ENCODE results near the gene NDUFS6.

Gene NDUFS6

DNA sequence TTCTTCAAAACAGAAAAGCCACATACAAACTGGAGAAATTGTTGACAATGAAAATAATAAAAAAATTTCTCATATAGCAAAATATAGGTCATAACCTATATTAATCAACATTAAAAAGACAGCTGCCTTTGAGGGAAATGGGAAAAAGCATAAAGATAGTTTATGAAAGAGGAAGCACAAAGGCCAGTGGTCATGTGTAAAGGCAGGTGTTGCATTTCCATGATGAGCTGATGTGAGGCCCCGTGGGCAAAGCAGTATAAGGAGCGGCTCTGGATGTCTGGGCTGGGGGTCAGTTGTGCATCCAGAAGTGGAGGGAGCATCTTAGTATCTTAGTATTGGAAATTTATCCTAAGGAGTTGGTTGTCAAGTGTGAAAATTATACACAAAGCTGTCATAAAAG lies 18.3 kb downstream of the NDUFS6 start:
- no peak for DNase-seq (ENCODE audit: low read depth)
- H3K4me3 ChIP-seq (ENCODE audit: low read length): no peak overlapping the region
- TF ChIP-seq, protein P1, sequence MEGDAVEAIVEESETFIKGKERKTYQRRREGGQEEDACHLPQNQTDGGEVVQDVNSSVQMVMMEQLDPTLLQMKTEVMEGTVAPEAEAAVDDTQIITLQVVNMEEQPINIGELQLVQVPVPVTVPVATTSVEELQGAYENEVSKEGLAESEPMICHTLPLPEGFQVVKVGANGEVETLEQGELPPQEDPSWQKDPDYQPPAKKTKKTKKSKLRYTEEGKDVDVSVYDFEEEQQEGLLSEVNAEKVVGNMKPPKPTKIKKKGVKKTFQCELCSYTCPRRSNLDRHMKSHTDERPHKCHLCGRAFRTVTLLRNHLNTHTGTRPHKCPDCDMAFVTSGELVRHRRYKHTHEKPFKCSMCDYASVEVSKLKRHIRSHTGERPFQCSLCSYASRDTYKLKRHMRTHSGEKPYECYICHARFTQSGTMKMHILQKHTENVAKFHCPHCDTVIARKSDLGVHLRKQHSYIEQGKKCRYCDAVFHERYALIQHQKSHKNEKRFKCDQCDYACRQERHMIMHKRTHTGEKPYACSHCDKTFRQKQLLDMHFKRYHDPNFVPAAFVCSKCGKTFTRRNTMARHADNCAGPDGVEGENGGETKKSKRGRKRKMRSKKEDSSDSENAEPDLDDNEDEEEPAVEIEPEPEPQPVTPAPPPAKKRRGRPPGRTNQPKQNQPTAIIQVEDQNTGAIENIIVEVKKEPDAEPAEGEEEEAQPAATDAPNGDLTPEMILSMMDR (conservative IDR thresholded peaks at IDR 0.05; ENCODE audit: low read depth, low read length): no peak

DNA sequence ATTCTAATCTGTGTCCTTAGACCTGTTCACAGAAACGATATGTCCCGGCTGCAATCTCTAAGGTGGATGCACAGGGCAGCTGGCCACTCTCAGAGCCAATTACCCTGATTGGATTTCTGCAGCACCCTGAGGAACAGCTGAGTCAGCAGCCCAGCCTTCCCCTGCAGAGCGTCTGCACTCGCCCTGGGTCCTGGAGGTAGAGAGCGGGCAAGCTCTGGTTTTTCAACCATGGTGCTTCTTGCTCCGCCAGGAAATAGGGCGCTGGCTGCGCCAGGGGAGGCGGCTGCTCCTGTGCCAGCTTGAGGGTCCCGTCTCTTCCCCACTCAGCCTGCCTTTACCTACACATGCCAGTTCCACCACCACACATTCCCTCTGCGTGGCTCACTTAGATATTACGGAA lies 19.2 kb downstream of the NDUFS6 start:
- TF ChIP-seq, protein P1 (conservative IDR thresholded peaks at IDR 0.05; ENCODE audit: low read depth, low read length): no peak
- no peak for DNase-seq (ENCODE audit: low read depth)
- no peak overlapping the region for H3K4me3 ChIP-seq (ENCODE audit: low read length)

DNA sequence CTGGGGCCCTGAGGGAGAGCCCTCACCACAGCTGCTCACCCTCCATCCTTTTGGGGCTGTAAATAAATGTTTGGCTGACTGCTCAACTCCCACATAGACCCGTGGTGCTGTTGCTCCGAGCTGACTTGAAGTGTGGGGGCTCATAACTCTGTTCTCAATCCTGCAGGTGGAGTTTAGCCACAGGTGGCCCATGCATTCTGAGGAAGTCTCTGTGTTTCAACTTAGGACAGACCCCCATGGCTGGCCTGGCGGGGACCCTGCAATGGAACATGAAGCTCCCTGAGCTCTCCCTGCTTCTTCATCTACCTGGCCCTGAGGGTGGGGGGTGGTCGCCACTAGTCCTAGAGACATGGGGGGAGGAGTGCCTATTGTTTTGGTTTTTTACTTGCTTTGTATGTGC lies 19.7 kb downstream of the NDUFS6 start:
- DNase-seq (ENCODE audit: low read depth): no peak
- TF ChIP-seq, protein P1 (conservative IDR thresholded peaks at IDR 0.05; ENCODE audit: low read depth, low read length): no peak
- no peak overlapping the region for H3K4me3 ChIP-seq (ENCODE audit: low read length)

DNA sequence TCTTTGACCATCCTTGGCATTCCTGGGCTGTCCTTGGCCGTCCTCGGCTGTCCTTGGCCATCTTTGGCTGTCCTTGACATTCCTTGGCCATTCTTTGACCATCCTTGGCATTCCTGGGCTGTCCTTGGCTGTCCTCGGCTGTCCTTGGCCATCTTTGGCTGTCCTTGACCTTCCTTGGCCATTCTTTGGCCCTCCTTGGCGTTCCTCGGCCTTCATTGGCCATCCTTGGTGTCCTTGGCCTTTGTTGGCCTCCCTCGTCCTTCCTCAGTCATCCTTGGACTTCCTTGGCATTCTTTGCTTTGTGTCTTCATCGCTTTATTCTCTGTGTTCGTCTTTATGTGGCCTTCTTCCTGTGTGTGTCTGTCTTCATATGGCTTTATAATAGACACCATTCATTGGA lies 20.7 kb downstream of the NDUFS6 start:
- TF ChIP-seq, protein P1 (conservative IDR thresholded peaks at IDR 0.05; ENCODE audit: low read depth, low read length): no peak
- no peak for DNase-seq (ENCODE audit: low read depth)
- no peak overlapping the region for H3K4me3 ChIP-seq (ENCODE audit: low read length)

DNA sequence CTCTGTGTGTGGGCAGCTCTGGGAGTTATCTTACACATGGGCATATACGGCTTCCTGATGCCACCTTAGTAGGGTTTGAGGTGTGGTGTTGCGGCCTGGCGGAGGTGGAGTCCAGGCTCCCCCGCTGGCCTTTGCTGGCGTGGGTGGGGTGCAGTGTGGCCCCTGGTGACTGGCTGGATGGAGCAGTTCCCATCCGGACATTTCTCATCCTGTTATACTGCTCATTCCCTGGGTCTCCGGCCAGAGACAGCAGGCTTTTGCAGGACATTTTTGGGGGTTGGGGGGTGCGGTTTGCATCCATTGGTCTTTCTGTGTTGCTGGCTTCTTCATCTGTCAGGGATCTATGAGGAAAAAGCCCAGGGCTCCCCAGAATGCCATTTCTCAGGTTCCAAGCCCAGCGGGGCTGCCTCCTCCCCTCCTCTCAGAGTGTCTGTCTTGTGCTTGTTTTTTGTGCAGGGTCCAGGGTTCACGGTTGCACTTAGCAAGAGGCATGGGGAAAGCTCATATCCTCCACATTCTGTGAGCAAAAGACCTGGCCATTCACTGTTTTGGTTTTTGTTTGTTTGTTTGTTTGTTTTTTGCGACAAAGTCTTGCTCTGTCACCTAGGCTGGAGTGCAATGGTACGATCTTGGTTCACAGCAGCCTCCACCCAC lies 22.3 kb downstream of the NDUFS6 start:
- DNase-seq (ENCODE audit: low read depth): no peak
- H3K4me3 ChIP-seq (ENCODE audit: low read length): no peak overlapping the region
- TF ChIP-seq, protein P1 (conservative IDR thresholded peaks at IDR 0.05; ENCODE audit: low read depth, low read length): no peak

DNA sequence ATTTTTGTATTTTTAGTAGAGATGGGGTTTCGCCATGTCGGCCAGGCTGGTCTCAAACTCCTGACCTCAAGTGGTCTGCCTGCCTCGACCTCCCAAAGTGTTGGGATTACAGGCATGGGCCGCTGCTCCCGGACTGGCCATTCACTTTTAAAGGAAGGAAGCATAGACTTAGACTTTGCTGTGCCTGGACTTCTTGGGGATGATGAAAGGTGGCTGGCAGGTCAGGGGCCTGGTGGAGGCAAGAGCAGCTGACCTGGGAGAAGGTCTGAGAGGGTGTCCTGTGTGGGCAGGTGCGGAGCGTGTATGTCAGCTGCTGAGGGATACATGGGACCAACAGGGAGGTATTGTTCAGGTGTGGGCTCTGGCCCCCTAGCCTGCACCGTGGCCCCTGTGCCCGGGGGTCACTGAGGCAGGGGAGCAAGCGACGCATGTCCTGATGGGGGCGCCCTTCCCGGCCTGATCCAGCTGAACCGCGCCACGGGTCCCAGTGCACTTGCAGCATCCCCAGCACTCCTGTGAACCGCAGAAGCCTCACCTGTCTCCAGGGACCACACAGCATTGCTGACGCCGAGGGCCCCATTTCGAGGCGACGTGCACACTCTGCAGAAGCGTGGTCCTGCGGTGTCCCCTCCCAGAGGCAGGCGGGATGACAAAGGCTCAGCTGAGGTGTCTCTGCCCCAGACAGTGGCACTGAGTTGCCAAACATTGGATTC lies 23.1 kb downstream of the NDUFS6 start:
- no peak for DNase-seq (ENCODE audit: low read depth)
- TF ChIP-seq, protein P1 (conservative IDR thresholded peaks at IDR 0.05; ENCODE audit: low read depth, low read length): peak; percentile 13
- H3K4me3 ChIP-seq (ENCODE audit: low read length): no peak overlapping the region

Measured in retinal pigment epithelial cell (primary cell).